ENCODE data around the gene RALGPS1.

DNA sequence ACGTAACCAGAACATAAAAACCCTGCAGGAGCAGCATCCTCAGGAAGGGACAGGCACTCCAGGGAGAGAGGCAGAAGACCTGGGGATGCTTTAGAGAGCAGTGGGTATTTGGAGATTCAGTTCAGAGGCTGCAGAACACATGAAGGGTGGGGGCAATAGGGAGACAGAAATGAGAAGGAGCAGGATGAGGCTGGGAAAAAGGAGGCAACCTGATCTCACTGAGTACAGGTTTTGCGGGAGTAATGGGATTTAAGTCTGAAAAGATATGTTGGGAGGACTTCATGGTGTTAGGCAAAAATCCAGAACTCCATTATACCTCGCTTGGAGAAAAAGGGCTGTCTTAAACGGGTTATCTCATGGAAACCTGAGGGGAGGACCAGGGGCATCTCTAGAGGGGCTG lies 308.7 kb downstream of the RALGPS1 start:
- TF ChIP-seq GATA3 (IDR thresholded peaks at IDR 0.05; ENCODE audit: low read depth, low read length) = no peak
- TF ChIP-seq GATA2 (IDR thresholded peaks at IDR 0.05; ENCODE audit: low read depth, low read length) = no peak

Data from SH-SY5Y (cell line).